ENCODE data around the gene CYFIP2. TPM values are rescaled to one million over a fixed set of nuclear protein-coding genes. Genes with fewer than 3 reads are reported as not detected.

CYFIP2 gene
- total RNA-seq, 1 experiment from 2014 or later = 95.3 TPM

DNA sequence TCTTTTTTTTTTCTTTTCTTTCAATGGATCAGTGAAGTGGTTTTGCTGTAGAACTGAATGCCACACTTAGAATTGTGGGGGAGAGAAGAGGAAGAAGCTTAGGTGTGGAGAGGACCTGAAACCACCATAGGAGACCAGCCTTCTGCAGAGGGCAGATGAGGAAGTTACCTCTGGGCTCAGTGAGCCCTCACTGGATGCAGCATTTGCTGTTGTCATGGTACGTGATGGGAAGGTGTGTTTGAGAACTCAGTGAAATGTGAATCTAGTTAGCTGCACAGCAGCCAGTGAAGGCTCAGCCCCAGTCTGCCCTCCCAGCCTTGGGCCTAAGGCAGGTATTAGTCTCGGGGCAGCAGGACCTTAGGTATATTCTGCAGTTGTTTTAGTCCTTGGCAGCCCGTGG, 17.5 kb downstream of the CYFIP2 start (continued):
- TF ChIP-seq, protein P1, sequence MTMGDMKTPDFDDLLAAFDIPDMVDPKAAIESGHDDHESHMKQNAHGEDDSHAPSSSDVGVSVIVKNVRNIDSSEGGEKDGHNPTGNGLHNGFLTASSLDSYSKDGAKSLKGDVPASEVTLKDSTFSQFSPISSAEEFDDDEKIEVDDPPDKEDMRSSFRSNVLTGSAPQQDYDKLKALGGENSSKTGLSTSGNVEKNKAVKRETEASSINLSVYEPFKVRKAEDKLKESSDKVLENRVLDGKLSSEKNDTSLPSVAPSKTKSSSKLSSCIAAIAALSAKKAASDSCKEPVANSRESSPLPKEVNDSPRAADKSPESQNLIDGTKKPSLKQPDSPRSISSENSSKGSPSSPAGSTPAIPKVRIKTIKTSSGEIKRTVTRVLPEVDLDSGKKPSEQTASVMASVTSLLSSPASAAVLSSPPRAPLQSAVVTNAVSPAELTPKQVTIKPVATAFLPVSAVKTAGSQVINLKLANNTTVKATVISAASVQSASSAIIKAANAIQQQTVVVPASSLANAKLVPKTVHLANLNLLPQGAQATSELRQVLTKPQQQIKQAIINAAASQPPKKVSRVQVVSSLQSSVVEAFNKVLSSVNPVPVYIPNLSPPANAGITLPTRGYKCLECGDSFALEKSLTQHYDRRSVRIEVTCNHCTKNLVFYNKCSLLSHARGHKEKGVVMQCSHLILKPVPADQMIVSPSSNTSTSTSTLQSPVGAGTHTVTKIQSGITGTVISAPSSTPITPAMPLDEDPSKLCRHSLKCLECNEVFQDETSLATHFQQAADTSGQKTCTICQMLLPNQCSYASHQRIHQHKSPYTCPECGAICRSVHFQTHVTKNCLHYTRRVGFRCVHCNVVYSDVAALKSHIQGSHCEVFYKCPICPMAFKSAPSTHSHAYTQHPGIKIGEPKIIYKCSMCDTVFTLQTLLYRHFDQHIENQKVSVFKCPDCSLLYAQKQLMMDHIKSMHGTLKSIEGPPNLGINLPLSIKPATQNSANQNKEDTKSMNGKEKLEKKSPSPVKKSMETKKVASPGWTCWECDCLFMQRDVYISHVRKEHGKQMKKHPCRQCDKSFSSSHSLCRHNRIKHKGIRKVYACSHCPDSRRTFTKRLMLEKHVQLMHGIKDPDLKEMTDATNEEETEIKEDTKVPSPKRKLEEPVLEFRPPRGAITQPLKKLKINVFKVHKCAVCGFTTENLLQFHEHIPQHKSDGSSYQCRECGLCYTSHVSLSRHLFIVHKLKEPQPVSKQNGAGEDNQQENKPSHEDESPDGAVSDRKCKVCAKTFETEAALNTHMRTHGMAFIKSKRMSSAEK (CRISPR knock-in tag; IDR thresholded peaks at IDR 0.05; ENCODE audit: borderline replicate concordance) = no peak
- TF ChIP-seq, protein P2, sequence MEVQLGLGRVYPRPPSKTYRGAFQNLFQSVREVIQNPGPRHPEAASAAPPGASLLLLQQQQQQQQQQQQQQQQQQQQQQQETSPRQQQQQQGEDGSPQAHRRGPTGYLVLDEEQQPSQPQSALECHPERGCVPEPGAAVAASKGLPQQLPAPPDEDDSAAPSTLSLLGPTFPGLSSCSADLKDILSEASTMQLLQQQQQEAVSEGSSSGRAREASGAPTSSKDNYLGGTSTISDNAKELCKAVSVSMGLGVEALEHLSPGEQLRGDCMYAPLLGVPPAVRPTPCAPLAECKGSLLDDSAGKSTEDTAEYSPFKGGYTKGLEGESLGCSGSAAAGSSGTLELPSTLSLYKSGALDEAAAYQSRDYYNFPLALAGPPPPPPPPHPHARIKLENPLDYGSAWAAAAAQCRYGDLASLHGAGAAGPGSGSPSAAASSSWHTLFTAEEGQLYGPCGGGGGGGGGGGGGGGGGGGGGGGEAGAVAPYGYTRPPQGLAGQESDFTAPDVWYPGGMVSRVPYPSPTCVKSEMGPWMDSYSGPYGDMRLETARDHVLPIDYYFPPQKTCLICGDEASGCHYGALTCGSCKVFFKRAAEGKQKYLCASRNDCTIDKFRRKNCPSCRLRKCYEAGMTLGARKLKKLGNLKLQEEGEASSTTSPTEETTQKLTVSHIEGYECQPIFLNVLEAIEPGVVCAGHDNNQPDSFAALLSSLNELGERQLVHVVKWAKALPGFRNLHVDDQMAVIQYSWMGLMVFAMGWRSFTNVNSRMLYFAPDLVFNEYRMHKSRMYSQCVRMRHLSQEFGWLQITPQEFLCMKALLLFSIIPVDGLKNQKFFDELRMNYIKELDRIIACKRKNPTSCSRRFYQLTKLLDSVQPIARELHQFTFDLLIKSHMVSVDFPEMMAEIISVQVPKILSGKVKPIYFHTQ (CRISPR knock-in tag; IDR thresholded peaks at IDR 0.05) = no peak
- TF ChIP-seq OVOL2 (CRISPR knock-in tag; IDR thresholded peaks at IDR 0.05; ENCODE audit: borderline replicate concordance) (no peak), ZNF416 (CRISPR knock-in tag; IDR thresholded peaks at IDR 0.05) (no peak), TEAD1 (CRISPR knock-in tag; IDR thresholded peaks at IDR 0.05) (no peak), PRRX2 (CRISPR knock-in tag; IDR thresholded peaks at IDR 0.05) (no peak), ZNF138 (CRISPR knock-in tag; conservative IDR thresholded peaks at IDR 0.05) (no peak), ETV6 (CRISPR knock-in tag; IDR thresholded peaks at IDR 0.05) (no peak), IRF2 (CRISPR knock-in tag; IDR thresholded peaks at IDR 0.05; ENCODE audit: borderline replicate concordance, low read depth) (no peak), KAT7 (CRISPR knock-in tag; IDR thresholded peaks at IDR 0.05; ENCODE audit: borderline replicate concordance) (no peak)
- TF ChIP-seq, protein P3, sequence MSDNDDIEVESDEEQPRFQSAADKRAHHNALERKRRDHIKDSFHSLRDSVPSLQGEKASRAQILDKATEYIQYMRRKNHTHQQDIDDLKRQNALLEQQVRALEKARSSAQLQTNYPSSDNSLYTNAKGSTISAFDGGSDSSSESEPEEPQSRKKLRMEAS (CRISPR knock-in tag; IDR thresholded peaks at IDR 0.05) = no peak
- TF ChIP-seq, protein P4, sequence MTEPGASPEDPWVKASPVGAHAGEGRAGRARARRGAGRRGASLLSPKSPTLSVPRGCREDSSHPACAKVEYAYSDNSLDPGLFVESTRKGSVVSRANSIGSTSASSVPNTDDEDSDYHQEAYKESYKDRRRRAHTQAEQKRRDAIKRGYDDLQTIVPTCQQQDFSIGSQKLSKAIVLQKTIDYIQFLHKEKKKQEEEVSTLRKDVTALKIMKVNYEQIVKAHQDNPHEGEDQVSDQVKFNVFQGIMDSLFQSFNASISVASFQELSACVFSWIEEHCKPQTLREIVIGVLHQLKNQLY (CRISPR knock-in tag; IDR thresholded peaks at IDR 0.05) = no peak

GRCh38 chr5:157284458-157285212, 18.7 kb downstream of the CYFIP2 start:
- ATAC-seq (no peak), DNase-seq (ENCODE audit: low spot score) (no peak)
- Mint-ChIP-seq H3K4me1 (peaks cover 5% of the 10 kb centered on the region; the same call in 1 of the 2 replicates), H3K27ac (no peak overlapping the region), H3K27me3 (ENCODE audit: low read depth) (no peaks in the 10 kb centered on the region), H3K9me3 (no peaks in the 10 kb centered on the region), H3K4me3 (no peak overlapping the region), H3K36me3 (peaks cover 24% of the 10 kb centered on the region)
- CTCF ChIA-PET = interaction anchor here (3.3 kb wide), 1 partner anchor 19 kb away, joined by 21 read pairs; no protein-coding TSS in a partner anchor
- POLR2A ChIA-PET = no interaction called here
- TF ChIP-seq KAT7 (CRISPR knock-in tag; IDR thresholded peaks at IDR 0.05; ENCODE audit: borderline replicate concordance) = no peak
- TF ChIP-seq ZNF263 (CRISPR knock-in tag; IDR thresholded peaks at IDR 0.05; ENCODE audit: low read depth) = no peak
- no peak for TF ChIP-seq ZNF138 (CRISPR knock-in tag; conservative IDR thresholded peaks at IDR 0.05)
- no peak for TF ChIP-seq NFE2L1 (CRISPR knock-in tag; IDR thresholded peaks at IDR 0.05)
- no peak for TF ChIP-seq JAZF1 (CRISPR knock-in tag; IDR thresholded peaks at IDR 0.05)
- no peak for TF ChIP-seq TP53 (CRISPR knock-in tag; IDR thresholded peaks at IDR 0.05)
- TF ChIP-seq ZNF281 (CRISPR knock-in tag; IDR thresholded peaks at IDR 0.05) = no peak
- no peak for TF ChIP-seq SMAD3 (CRISPR knock-in tag; IDR thresholded peaks at IDR 0.05; ENCODE audit: borderline replicate concordance)
- TF ChIP-seq, protein P5, sequence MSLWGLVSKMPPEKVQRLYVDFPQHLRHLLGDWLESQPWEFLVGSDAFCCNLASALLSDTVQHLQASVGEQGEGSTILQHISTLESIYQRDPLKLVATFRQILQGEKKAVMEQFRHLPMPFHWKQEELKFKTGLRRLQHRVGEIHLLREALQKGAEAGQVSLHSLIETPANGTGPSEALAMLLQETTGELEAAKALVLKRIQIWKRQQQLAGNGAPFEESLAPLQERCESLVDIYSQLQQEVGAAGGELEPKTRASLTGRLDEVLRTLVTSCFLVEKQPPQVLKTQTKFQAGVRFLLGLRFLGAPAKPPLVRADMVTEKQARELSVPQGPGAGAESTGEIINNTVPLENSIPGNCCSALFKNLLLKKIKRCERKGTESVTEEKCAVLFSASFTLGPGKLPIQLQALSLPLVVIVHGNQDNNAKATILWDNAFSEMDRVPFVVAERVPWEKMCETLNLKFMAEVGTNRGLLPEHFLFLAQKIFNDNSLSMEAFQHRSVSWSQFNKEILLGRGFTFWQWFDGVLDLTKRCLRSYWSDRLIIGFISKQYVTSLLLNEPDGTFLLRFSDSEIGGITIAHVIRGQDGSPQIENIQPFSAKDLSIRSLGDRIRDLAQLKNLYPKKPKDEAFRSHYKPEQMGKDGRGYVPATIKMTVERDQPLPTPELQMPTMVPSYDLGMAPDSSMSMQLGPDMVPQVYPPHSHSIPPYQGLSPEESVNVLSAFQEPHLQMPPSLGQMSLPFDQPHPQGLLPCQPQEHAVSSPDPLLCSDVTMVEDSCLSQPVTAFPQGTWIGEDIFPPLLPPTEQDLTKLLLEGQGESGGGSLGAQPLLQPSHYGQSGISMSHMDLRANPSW (CRISPR knock-in tag; conservative IDR thresholded peaks at IDR 0.05; ENCODE audit: low read depth) = no peak
- no peak for TF ChIP-seq GRHL2 (CRISPR knock-in tag; IDR thresholded peaks at IDR 0.05; ENCODE audit: insufficient replicate concordance, severe bottlenecking)
- TF ChIP-seq ZBTB43 (CRISPR knock-in tag; IDR thresholded peaks at IDR 0.05) = no peak

Measured in WTC11 (cell line).